ENCODE results near the gene BTBD10.

BTBD10 gene

DNA sequence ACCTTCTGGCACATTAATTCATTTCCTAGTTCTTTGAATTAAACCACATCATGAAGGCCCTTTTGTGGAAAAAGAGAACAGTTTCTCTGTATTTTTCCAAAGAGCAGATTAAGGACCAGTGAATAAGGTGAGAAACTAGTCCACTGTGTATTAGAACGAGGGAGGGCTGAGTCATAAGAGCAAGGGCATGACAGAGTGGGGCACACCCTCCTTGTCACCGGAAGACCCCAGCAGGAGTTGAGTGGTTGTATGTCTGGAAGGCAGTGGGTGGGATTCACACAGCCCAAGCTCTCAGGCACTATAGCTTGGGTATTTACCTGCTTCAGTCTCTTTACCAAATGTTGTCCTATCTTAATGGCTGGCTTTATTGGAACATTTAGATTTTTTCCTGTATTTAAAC lies 98.6 kb downstream of the BTBD10 start:
- no peaks in the 10 kb centered on the region for H3K4me1 ChIP-seq (ENCODE audit: low read length)
- no peaks in the 10 kb centered on the region for H4K20me1 ChIP-seq (ENCODE audit: insufficient read depth, low read length)
- H3K27me3 ChIP-seq (ENCODE audit: low read depth, low read length), result no peaks in the 10 kb centered on the region
- H3K9ac ChIP-seq (ENCODE audit: low read length), result no peak overlapping the region
- H3K36me3 ChIP-seq (replicated peaks; ENCODE audit: low read depth, low read length), result no peaks in the 10 kb centered on the region
- no peak overlapping the region for H3K27ac ChIP-seq (ENCODE audit: low read length)
- no peaks in the 10 kb centered on the region for H3K79me2 ChIP-seq (ENCODE audit: low read length)
- H3K4me3 ChIP-seq (ENCODE audit: low read length), result no peak overlapping the region
- H2AFZ ChIP-seq (ENCODE audit: low read depth, low read length), result no peak overlapping the region
- H3K4me2 ChIP-seq (ENCODE audit: low read length), result no peak overlapping the region
- no peak for TF ChIP-seq EZH2phosphoT487 (IDR thresholded peaks at IDR 0.05; ENCODE audit: low read depth)
- TF ChIP-seq, protein P1, sequence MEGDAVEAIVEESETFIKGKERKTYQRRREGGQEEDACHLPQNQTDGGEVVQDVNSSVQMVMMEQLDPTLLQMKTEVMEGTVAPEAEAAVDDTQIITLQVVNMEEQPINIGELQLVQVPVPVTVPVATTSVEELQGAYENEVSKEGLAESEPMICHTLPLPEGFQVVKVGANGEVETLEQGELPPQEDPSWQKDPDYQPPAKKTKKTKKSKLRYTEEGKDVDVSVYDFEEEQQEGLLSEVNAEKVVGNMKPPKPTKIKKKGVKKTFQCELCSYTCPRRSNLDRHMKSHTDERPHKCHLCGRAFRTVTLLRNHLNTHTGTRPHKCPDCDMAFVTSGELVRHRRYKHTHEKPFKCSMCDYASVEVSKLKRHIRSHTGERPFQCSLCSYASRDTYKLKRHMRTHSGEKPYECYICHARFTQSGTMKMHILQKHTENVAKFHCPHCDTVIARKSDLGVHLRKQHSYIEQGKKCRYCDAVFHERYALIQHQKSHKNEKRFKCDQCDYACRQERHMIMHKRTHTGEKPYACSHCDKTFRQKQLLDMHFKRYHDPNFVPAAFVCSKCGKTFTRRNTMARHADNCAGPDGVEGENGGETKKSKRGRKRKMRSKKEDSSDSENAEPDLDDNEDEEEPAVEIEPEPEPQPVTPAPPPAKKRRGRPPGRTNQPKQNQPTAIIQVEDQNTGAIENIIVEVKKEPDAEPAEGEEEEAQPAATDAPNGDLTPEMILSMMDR (IDR thresholded peaks at IDR 0.05; ENCODE audit: low read depth, low read length), result no peak
- no peaks in the 10 kb centered on the region for H3K9me3 ChIP-seq (ENCODE audit: insufficient read depth, low read length)

DNA sequence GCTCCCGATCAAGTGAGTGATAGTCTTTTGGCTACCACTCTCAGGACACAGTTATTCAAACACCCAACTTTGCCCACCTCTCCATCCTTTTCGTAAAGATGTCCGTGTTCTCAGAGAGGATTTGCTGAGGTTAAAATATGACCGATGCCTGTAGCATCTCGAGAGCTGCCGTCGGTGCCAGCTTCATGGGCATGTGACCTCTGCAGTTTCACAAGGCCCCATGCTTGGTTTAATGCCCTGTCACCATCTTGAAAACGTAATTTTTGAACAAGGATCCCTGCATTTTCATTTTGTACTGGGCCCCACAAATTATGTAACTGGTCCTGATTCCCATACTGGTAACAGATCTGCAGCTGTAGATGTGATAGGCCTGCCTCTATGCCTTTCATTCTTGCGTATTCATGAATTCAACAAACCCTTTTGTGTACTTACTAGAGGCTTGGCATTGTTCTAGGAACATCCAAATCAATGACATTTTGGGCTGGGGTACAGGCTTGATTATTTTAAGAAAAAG lies 100.4 kb downstream of the BTBD10 start:
- Histone ChIP-seq H2AFZ (ENCODE audit: low read depth, low read length) (no peak overlapping the region), H3K27ac (ENCODE audit: low read length) (no peak overlapping the region), H3K27me3 (ENCODE audit: low read depth, low read length) (no peaks in the 10 kb centered on the region; the same call in 1 of the 2 replicates), H3K4me2 (ENCODE audit: low read length) (no peak overlapping the region), H3K9ac (ENCODE audit: low read length) (no peak overlapping the region), H3K79me2 (ENCODE audit: low read length) (no peaks in the 10 kb centered on the region), H3K36me3 (replicated peaks; ENCODE audit: low read depth, low read length) (no peaks in the 10 kb centered on the region), H3K4me3 (ENCODE audit: low read length) (no peak overlapping the region), H4K20me1 (ENCODE audit: insufficient read depth, low read length) (no peaks in the 10 kb centered on the region), H3K4me1 (ENCODE audit: low read length) (no peaks in the 10 kb centered on the region), H3K9me3 (ENCODE audit: insufficient read depth, low read length) (no peaks in the 10 kb centered on the region)
- TF ChIP-seq EZH2phosphoT487 (IDR thresholded peaks at IDR 0.05; ENCODE audit: low read depth), result no peak

DNA sequence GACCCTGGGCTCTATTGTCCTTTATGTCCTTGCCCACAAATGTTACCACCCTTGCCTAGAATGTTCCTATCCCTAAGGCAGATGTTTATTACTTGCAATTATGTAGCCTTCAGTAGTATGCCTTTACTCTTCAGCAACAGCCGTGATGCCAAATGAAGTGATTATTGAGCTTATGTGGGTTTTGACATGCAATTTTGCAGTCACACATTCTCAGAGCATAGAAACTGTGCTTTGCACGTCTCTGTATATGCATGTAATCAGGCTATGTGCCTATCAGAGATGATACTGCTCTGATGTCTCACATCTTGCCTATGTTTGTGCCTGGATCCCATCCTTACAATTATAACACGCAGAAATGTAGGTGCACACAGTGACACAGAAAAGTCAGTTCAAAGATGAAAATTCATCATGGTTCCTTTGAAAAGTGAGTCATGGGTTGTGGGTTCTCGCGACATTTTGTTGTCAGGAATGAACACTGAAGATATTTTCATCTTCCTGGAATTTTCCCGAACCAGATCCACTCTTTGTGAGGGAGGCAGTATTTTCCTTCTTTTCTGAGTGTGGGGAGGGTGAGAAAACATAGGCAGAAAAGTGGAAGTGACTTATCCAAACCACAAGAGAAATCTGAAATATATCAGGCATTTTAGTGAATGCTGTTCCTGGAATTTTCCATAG lies 104.3 kb downstream of the BTBD10 start:
- no peaks in the 10 kb centered on the region for H4K20me1 ChIP-seq (ENCODE audit: insufficient read depth, low read length)
- H3K9ac ChIP-seq (ENCODE audit: low read length), result no peak overlapping the region
- no peaks in the 10 kb centered on the region; the same call in 1 of the 2 replicates for H3K27me3 ChIP-seq (ENCODE audit: low read depth, low read length)
- H3K27ac ChIP-seq (ENCODE audit: low read length), result no peak overlapping the region
- H2AFZ ChIP-seq (ENCODE audit: low read depth, low read length), result no peak overlapping the region
- H3K9me3 ChIP-seq (ENCODE audit: insufficient read depth, low read length), result no peaks in the 10 kb centered on the region
- no peaks in the 10 kb centered on the region for H3K36me3 ChIP-seq (replicated peaks; ENCODE audit: low read depth, low read length)
- no peak for TF ChIP-seq EZH2phosphoT487 (IDR thresholded peaks at IDR 0.05; ENCODE audit: low read depth)
- TF ChIP-seq, protein P1 (IDR thresholded peaks at IDR 0.05; ENCODE audit: low read depth, low read length), result no peak
- no peaks in the 10 kb centered on the region for H3K79me2 ChIP-seq (ENCODE audit: low read length)
- no peak overlapping the region for H3K4me2 ChIP-seq (ENCODE audit: low read length)
- H3K4me1 ChIP-seq (ENCODE audit: low read length), result no peaks in the 10 kb centered on the region
- H3K4me3 ChIP-seq (ENCODE audit: low read length), result no peak overlapping the region

DNA sequence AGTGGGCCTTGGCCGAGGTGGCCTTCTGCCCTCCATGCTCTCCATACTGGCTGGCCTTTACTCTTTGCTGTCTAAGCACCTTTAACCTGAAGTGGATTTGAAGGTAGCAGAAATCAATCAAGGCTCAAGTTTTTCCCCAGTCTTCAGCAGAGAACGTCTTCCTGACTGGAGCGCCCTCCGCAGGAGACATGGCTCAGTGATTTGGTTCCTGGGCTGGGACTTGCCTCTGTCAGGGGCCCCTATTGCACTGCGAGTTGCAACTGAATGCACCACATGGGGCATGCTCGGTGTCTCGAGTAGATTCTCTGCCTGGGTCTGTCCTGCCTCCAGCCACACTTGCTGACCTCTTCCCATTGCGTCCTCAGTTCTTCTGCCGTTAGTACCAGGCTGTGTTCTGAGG lies 105.8 kb downstream of the BTBD10 start:
- no peaks in the 10 kb centered on the region for H3K36me3 ChIP-seq (replicated peaks; ENCODE audit: low read depth, low read length)
- H3K4me1 ChIP-seq (ENCODE audit: low read length), result no peaks in the 10 kb centered on the region
- H4K20me1 ChIP-seq (ENCODE audit: insufficient read depth, low read length), result no peaks in the 10 kb centered on the region
- no peak overlapping the region for H3K4me2 ChIP-seq (ENCODE audit: low read length)
- no peak overlapping the region for H3K4me3 ChIP-seq (ENCODE audit: low read length)
- no peaks in the 10 kb centered on the region for H3K9me3 ChIP-seq (ENCODE audit: insufficient read depth, low read length)
- no peak overlapping the region for H3K9ac ChIP-seq (ENCODE audit: low read length)
- TF ChIP-seq, protein P1 (IDR thresholded peaks at IDR 0.05; ENCODE audit: low read depth, low read length), result no peak
- TF ChIP-seq EZH2phosphoT487 (IDR thresholded peaks at IDR 0.05; ENCODE audit: low read depth), result no peak
- H2AFZ ChIP-seq (ENCODE audit: low read depth, low read length), result no peak overlapping the region
- H3K27me3 ChIP-seq (ENCODE audit: low read depth, low read length), result no peaks in the 10 kb centered on the region; the same call in 1 of the 2 replicates
- H3K27ac ChIP-seq (ENCODE audit: low read length), result no peak overlapping the region
- H3K79me2 ChIP-seq (ENCODE audit: low read length), result no peaks in the 10 kb centered on the region

Measured in OCI-LY3 (cell line).